HG03175 (cell line): ENCODE data around the gene SAE1.

Experiments used
- ATAC-seq: cut with Tn5 transposase; IDR thresholded peaks from one replicate; pipeline ENCODE4 v1.9.1; 2021; ENCODE audit warnings: mild to moderate bottlenecking, moderate library complexity; ENCODE audit not compliant: unreplicated experiment

Gene SAE1

GRCh38 chr19:47158367-47158791 lies 27.7 kb downstream of the SAE1 start:
- ATAC-seq: no peak

DNA sequence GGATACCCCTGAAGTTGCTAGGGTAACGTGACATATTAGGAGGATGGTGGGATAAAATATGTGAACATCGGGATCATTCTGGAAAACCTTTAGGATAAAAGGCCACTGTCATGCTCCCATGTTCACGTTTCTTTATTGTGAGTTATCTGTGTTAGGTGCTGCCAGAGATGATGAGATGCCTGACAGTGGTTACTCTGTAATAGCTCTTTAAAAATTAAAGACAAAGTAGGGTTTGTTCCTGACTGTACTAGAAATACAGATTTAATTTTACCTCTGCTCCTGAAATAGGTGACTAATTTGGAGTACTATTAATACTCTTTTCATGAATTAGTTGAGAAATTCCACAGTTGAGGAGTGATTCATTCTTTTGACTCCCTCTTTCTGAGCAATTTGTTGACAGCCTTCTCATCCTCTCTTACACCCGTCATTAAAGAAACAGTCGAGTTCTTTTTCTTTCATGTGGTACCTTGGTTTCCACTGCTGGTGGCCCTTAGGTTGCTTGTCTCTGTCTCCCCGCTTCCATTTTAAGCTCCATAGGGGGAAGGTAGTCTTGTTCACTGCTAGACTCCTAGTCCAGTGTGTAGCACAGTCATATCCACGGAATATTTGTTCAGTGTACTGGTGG lies 28.4 kb downstream of the SAE1 start:
- ATAC-seq: no peak

DNA sequence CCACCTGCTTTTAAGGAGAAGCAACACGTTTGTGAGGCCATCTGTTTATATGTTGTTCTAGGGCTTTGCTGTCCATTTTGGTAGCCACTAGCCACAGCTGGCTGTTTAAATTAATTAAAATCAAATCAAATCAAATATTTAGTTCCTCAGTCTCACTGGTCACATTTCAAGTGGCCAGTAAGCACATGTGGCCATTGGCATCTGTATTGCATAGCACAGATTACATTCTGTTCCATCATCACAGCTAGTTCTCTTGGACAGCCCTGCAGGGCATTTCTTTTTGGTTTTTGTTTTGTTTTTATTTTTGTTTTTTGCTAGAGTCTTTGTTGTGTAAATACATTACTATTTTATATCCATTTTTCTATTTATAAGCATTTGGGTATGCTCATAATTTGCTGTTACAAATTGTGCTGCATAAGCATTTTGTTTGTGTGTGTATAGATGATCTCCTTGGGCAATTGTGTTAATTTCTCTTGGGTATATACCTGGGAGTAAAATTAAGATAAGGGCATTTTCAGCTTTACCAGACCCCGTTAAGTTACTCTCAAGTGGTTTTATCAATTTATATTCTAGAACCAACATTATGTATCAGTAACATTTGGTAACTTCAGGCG lies 31.3 kb downstream of the SAE1 start:
- ATAC-seq: no peak

GRCh38 chr19:47168065-47168464 lies 37.4 kb downstream of the SAE1 start:
- ATAC-seq: no peak

DNA sequence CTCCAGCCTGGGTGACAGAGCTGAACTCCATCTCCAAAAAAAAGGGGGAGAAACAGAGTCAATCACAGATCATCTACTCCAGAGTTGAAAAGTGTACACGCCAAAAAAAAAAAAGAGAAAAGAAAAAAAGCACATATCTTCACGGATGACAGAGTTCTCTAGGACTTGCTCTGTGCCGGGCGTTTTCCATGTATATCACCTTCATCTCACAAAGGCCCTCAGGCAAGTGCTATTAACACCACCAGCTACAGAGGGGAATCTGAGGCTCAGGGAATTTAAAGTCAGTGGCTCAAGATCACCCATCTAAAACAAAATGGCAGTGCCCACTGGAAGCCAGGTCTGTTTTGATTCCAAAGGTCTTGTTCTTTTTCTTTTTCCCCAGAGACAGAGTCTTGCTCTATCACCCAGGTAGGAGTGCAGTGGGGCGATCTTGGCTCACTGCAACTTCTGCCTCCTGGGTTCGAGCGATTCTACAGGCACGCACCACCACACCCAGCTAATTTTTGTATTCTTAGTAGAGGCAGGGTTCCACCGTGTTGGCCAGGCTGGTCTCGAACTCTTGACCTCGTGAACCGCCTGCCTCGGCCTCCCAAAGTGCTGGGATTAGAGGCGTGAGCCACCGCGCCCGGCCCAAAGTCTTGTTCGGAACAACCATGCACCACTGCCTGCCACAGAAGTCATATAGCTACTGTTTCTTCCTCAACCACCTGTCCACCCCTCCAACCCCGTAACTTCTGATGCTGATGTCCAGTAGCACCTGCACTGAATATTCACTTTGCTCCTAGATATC lies 42.2 kb downstream of the SAE1 start:
- ATAC-seq: no peak

DNA sequence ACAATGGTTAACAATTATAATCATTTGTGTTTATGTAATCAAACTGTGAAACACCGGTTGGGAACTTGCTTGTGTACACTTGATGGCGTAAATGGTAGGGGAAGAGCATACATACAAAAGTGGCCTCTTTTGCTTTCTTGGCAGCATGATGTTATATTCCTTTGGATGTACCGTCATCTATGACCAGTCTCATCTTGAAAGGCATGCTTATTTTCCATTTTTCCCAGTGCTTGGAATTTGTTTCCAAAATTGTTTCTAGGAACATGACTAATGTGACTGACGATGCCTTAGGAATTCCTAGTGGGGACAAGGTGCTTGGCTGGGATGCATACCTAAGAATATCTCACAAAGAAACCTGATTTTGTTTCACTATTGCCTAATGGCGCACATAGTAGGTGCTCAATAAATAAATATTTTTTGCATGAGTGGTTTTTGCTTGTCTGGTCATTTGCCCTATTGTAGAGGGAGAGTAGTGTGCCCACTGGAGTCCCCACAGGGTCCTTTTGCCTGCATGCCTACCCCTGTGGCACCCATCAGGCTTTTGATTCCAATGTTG lies 45.5 kb downstream of the SAE1 start:
- no peak for ATAC-seq

- ATAC-seq: no peak
These were observed 46.0 kb downstream of the SAE1 start for GRCh38 chr19:47176627-47177090.

- no peak for ATAC-seq
These were observed 49.1 kb downstream of the SAE1 start for GRCh38 chr19:47179653-47180310.

DNA sequence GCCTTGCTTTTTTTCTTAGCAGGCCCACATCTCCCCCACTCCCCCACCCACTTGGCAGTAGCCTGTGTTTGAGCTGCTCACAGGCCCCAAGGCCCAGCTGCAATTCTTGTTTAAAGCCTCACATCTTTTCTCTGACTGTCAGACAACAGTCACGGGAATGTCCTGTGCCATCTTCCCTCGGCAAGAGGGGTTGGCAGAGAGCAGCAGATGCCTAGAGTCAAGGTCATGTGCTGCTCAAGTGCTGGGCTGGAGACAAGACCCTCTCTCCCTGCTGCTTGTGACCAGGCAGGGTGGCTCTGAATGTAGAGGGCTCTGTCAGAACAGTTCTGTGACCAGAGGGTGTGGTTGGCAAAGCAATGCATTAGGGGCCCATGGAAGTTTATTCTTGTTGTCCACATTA lies 53.0 kb downstream of the SAE1 start:
- no peak for ATAC-seq

DNA sequence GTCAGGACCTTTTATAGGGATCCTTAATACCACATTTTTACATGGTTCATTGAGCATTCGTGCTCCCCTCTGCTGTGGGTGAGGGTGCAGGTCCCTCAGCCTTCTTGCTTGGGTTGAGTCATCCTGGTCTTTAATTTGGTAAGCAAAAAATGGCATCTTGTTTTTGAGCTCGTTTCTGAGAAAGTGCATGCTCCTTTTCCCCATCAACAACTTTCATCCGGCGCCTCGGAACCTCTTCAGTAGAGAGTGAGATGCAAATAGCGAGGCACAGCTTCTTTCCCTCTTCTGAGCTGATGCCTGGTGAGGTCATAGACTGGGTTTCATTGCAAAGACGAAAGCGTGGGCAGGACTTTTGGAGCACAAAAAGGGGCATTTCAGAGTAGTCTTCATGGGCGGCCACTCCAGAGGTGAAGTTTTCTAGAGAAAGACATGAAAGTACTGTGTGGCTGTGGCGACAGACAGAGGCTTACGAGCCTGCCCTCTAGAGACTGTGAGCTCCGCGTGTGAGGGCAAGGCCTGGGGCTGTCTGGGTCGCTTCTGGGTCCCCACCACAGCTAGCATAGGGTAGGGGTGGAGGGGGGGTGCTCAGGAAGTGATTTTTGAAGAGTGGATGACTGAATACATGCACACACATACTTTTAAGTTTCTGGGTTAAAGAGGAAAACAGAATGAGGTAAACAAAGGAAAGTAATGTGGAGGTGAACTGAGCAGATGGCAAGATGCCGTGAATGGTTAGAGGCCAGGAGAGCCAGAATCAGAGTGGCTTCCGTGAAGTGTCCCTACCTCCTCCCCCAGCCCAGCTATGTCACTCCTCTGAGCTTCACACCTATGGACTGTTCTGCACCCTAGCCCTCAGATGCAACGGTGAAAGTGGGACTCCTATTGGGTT lies 56.1 kb downstream of the SAE1 start:
- ATAC-seq: peak; percentile 79

DNA sequence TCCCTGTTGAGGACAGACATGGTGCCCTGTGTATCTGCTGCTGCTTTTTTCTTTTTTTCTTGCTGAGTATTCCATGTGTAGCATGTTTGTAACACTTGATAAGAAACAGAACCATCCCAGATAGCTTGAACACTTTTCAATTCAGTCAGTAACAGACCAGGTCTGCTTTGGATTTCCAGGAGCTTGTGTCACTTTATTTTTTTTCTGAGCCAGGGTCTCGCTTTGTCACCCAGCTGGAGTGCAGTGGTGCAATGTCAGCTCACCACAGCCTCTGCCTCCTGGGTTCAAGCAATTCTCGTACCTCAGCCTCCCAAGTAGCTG lies 56.7 kb downstream of the SAE1 start:
- no peak for ATAC-seq

GRCh38 chr19:47187797-47188196 lies 57.2 kb downstream of the SAE1 start:
- no peak for ATAC-seq

- ATAC-seq: no peak
These were observed 57.9 kb downstream of the SAE1 start for GRCh38 chr19:47188507-47189033.

- ATAC-seq: no peak
These were observed 59.6 kb downstream of the SAE1 start for GRCh38 chr19:47190167-47190727.

DNA sequence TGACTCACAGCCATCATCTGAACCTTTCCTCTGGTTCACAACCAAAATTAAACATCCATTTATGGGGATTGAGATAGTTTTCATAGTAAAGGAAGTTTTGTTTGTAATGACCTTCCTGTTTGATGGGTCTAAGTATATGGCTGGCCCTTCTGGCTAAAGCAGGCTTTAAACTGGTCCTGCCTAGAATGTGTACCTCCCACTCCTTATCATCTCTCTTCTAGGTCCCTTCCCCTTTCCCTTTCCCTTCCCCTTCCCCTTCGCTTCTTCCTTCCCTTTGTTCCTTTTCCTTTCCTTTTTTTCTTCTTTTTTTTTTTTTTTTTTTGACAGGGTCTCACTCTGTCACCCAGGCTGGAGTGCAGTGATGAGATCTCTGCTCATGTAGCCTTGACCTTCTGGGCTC lies 64.8 kb downstream of the SAE1 start:
- ATAC-seq: no peak

DNA sequence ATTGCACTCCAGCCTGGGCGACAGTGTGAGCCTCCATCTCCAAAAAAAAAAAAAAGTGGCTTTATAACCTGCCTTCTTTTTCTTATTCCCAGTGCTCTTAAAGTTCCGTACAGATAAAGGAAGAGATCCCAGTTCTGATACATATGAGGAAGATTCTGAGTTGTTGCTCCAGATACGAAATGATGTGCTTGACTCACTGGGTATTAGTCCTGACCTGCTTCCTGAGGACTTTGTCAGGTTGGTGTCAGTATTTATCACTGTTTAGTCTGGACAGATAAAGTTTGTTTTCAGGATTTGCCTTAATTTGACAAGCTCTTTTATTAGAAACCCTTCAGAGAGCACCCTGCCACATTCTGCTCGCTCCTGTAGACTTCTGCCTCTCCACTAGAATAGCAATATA lies 66.5 kb downstream of the SAE1 start:
- no peak for ATAC-seq

- no peak for ATAC-seq
These were observed 69.9 kb downstream of the SAE1 start for GRCh38 chr19:47200530-47200929.

GRCh38 chr19:47203254-47203653 lies 72.6 kb downstream of the SAE1 start:
- no peak for ATAC-seq

DNA sequence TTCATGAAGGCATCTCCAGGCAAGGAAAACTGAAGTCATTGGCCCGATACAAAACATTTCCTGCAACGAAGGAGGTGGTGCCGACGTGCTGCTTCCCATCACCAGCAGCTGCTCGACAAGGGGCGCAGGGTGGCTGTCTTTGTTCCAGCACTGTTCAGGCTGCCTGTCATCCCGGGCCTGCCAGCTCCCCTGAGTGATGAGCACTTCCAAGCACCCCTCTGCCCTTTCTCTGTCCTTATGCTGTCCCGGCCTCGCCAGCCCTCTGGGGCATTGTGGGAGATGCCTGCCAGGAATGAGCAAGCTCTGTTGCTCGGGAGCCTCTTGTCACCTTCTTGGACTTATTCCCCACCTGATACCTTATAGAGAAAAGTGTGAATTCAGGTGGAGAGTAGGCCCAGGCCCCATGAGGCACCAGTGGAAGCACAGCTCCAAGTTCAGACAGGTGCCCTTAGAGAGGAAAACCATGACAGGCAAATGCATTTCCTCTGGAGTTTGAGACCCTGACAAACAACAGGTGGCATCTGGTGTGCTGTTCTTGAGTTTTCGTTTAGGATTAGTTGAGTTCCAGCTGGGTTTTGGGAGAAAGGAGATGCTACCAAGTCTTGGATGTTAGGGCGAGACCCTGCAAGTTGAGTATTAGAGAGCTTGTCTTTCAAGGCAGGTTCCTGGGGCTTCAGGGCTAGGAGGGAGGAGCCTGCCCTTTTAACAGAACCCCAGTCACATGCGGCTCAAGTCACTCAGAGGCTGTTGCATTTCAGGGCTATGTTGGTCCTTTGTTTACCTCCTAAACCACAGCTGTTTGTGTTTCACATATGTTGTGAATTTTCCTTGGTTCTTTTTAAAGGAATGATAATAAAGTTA lies 78.9 kb downstream of the SAE1 start:
- no peak for ATAC-seq
